OCI-LY7 (cell line): ENCODE measurements around the gene TNS3.

Experiments
- CTCF ChIP-seq: fragments of 200-600 bp; sonication (generic); conservative IDR thresholded peaks from 2 replicates; pipeline ENCODE4 v1.5.1; 2014; ENCODE audit warnings: mild to moderate bottlenecking, antibody characterized with exemption, low read length, moderate library complexity, mixed read lengths
- EZH2phosphoT487 ChIP-seq: fragments of 200-600 bp; sonication (generic); IDR thresholded peaks from 2 replicates; pipeline ENCODE4 v1.6.1; 2018; ENCODE audit warnings: low read depth, borderline replicate concordance, mild to moderate bottlenecking, mixed run types, antibody characterized with exemption, low read length, moderate library complexity, mixed read lengths

GRCh38 chr7:47361236-47361635, 220.7 kb downstream of the TNS3 start:
- no peak for TF ChIP-seq CTCF
- no peak for TF ChIP-seq EZH2phosphoT487
